HG02623 (cell line): ENCODE measurements around the gene NFATC2.
"Not testable (repeated sequence)": the region's sequence is repeated elsewhere in the genome, so short reads cannot be mapped to it uniquely, and the experiment has no call there.

Experiments
- ATAC-seq: cut with Tn5 transposase; IDR thresholded peaks from one replicate; pipeline ENCODE4 v1.9.1; 2021; ENCODE audit warnings: moderate library complexity; ENCODE audit not compliant: unreplicated experiment

NFATC2 gene

GRCh38 chr20:51363813-51364212 lies 178.7 kb downstream of the NFATC2 start:
- no peak for ATAC-seq

DNA sequence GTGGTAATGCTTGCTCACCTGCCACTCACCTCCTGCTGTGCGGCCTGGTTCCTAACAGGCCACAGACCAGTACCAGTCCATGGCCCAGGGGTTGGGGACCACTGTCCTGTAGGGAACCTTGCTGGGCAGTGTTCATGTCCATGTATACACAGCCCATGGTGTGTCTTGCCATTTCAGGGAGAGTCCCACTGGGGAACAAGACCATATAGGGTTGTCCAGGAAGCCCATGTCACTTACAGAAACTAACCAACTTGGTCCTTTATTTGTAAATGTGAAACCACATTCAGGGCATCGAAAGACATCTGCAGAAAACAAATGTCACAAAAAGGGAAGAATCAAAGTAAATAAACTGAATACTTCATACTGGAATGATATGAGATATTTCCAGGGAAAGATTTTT lies 179.1 kb downstream of the NFATC2 start:
- no peak for ATAC-seq

DNA sequence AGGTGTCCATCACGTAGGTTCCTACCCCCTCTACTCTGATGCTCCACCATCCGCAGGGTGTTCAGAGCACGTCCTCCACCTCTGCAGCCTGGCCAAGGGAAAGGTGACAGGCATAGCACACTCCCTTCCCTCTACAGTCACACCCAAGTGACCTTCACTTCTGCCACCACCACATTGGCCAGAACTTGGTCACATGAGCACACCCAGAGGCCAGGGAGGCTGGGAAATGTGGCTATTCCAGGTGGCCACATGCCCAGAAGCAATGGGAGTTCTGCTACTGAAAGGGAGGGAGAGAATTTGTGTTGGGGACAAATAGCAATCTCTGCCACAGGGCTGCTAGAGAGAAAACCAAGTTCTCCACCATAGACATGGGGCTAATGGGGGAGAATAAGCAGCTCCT lies 180.3 kb downstream of the NFATC2 start:
- ATAC-seq: no peak

GRCh38 chr20:51361258-51361657 lies 181.3 kb downstream of the NFATC2 start:
- no peak for ATAC-seq

- no peak for ATAC-seq
Observed at GRCh38 chr20:51360451-51361201, 181.9 kb downstream of the NFATC2 start.

DNA sequence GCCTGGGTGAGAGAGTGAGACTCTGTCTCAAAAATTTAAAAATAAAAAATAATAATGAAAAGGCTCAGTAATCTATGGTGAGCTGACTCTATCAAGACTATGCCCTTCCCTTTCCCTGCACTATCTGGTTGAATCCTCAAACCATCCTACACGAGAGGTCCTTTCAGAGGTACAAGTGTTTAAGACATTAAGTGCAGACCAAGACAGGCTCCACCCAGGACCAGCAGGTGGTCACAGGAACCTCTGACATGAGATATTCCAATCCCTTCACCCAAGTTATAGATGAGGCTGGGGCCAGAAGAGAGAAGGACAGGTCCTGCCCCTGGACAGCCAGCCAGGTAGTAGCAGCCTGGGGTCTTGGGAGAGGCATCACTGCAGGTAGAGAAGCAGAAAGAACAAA lies 182.6 kb downstream of the NFATC2 start:
- no peak for ATAC-seq

GRCh38 chr20:51359401-51359800 lies 183.1 kb downstream of the NFATC2 start:
- ATAC-seq: no peak

- no peak for ATAC-seq
Observed at GRCh38 chr20:51358032-51358724, 184.3 kb downstream of the NFATC2 start.

DNA sequence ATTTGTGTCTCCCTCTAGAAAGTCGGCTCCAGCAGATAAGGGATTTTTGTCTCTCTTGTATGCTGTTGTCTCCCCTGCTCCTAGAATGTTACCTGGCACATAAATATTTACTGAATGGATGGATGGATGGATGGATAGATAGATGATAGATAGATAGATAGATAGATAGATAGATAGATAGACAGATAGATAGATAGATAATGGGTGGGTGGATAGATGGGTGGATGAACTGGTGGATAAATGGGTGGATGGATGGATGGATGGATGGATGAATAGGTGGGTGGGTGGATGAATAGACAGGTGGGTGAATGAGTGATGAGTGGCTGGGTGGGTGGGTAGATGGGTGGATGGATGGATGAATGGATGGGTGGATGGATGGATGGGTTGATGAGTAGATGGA lies 185.0 kb downstream of the NFATC2 start:
- ATAC-seq: no peak

GRCh38 chr20:51356871-51357270 lies 185.6 kb downstream of the NFATC2 start:
- no peak for ATAC-seq

GRCh38 chr20:51354769-51355319 lies 187.7 kb downstream of the NFATC2 start:
- no peak for ATAC-seq

DNA sequence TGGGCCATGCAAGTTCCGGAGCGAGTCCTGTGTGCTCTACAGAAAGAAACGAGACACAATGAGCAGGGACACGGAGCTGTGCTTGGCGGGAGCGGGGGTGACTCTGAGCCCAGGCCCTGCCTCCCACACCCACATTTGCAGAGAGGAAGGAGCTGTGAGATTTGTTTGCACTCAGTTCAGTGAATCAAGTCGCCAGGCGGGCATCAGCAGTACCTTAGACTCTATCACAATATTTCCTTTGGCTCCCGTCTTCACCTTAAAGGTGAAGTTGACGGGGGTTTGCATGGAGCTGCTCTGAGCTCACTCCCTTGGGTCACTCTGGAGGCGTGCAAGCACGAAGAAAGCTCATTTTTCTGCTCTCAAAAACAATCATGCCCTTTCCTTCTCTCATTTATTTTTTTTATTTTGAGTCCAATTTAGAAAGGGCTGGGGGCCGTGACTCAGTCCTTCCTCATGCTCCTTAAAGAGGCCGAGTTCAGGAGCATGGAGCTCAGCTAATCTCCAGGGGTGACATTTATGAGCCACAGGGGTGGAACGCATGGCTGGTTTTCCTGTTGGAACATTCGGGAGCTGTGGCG lies 188.2 kb downstream of the NFATC2 start:
- ATAC-seq: no peak

- ATAC-seq: no peak
Observed at GRCh38 chr20:51353491-51353890, 189.0 kb downstream of the NFATC2 start.

- ATAC-seq: no peak
Observed at GRCh38 chr20:51352791-51353190, 189.7 kb downstream of the NFATC2 start.

DNA sequence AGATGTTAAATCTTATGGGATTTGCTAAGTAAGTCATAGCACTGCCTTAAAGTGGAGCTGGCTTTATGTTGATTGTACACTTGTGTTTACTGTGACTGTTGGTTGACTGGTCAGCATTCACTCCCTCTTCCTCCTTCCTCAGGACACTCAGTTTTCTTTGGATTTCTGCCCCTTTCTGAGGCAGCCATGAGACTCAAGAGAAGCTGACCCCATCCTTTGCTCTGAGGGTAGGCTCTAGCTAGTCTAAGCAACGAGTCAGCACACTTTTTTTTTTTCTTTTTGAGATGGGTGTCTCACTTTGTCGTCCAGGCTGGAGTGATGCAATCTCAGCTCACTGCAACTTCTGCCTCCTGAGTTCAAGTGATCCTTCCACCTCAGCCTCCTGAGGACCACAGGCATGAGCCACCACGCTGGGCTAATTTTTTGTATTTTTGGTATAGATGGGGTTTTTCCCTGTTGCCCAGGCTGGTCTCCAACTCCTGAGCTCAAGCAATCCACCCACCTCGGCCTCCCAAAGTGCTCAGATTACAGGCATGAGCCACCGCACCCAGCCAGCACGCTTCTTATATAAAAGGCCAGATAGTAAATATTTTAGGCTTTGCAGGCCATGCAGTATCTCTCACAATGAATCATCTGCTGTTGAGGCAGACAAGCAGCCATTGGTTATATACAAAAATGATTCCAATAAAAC lies 191.4 kb downstream of the NFATC2 start:
- no peak for ATAC-seq

DNA sequence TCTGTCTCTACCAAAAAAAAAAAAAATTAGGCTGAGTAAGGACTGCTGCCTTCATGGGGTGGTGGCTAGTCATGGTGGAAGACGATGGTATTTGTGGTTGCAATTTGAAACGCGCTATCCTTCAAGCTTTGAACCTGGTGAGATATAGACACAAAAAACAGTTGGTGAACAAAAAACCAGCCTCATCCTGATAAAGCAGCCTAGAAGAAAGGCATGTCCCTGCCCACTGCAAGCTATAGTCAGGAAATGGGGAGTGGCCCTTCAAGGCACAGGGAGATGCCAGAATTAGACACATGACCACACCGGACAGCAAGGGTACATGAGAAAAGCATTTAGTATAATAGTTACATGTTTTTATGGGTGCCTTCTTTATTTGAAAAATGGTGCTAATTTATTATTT lies 193.6 kb downstream of the NFATC2 start:
- no peak for ATAC-seq

DNA sequence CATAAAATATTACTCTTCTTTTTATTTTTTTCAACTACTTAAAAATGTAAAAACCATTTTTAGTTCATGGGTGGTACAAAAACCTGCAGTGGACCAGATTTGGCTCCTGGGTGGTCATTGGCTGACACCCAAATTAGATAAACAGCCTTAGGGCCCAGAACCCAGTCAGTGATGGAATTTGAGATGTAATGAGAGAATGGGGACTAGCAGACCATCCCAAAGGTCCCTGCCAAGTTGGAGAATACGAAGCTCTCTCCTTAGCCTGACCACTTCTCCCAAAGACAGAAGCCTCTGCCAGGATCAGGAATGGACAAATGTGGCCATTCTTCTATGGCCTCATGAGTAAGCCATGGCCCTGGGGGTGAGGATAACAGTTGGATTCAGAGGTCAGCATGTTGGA lies 194.7 kb downstream of the NFATC2 start:
- no peak for ATAC-seq

- ATAC-seq: no peak
Observed at GRCh38 chr20:51346686-51347485, 195.6 kb downstream of the NFATC2 start.

- ATAC-seq: no peak
Observed at GRCh38 chr20:51345601-51346101, 196.9 kb downstream of the NFATC2 start.

GRCh38 chr20:51343802-51344201 lies 198.7 kb downstream of the NFATC2 start:
- not testable (repeated sequence) for ATAC-seq
